ENCODE measurements around the gene VTI1A.

The VTI1A gene

DNA sequence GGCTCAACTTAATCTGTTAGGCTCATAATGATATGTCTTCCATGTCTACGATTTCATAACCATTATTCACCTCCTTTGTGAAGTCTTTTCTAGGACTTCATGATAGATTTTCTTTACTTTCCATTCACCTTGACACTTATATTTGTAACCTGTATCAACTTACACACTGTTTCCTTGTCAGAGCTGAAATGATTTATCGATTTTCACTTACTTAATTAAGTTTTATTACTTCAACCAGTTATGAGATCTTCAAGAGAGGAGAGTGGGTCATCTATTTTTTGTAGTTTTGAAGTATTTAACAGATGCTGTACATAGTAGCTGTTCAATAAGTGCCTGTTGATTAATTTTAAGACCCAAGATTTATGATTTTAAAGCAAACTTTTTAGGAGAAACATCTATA is 37.4 kb downstream of the VTI1A start:
- in situ Hi-C loops (cut with HindIII; ENCODE audit: low sequenced_read_pairs) = no loop called here
- DNase-seq (ENCODE audit: low read depth, low spot score) = no peak
- no peak overlapping the region for H3K4me3 ChIP-seq (ENCODE audit: low read depth, low read length)
- TF ChIP-seq, protein P1, sequence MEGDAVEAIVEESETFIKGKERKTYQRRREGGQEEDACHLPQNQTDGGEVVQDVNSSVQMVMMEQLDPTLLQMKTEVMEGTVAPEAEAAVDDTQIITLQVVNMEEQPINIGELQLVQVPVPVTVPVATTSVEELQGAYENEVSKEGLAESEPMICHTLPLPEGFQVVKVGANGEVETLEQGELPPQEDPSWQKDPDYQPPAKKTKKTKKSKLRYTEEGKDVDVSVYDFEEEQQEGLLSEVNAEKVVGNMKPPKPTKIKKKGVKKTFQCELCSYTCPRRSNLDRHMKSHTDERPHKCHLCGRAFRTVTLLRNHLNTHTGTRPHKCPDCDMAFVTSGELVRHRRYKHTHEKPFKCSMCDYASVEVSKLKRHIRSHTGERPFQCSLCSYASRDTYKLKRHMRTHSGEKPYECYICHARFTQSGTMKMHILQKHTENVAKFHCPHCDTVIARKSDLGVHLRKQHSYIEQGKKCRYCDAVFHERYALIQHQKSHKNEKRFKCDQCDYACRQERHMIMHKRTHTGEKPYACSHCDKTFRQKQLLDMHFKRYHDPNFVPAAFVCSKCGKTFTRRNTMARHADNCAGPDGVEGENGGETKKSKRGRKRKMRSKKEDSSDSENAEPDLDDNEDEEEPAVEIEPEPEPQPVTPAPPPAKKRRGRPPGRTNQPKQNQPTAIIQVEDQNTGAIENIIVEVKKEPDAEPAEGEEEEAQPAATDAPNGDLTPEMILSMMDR (IDR thresholded peaks at IDR 0.05; ENCODE audit: low read depth, low read length) = no peak

GRCh38 chr10:112487964-112488363 is 40.9 kb downstream of the VTI1A start:
- TF ChIP-seq, protein P1 (IDR thresholded peaks at IDR 0.05; ENCODE audit: low read depth, low read length) = no peak
- DNase-seq (ENCODE audit: low read depth, low spot score) = no peak
- H3K4me3 ChIP-seq (ENCODE audit: low read depth, low read length) = no peak overlapping the region
- in situ Hi-C loops (cut with HindIII; ENCODE audit: low sequenced_read_pairs) = no loop called here

DNA sequence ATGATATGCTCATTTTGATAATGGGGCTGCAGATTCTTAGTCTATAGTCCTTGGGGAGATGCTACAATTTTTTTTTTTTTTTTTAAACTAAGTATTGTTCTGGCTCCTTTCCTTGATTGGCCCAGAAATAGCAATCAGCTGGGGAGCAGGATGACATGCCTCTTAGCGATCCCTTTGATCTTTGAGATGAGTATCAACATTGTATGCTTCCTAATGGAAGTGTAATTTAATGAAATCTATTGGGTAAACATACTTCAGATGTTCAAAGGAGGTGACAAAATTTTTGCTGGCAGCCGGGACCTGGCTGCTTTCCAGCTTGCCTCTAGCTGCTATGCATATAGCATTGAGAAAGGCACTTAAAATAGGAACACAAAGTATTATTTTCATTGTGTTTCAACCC is 43.5 kb downstream of the VTI1A start:
- in situ Hi-C loops (cut with HindIII; ENCODE audit: low sequenced_read_pairs) = no loop called here
- TF ChIP-seq, protein P1 (IDR thresholded peaks at IDR 0.05; ENCODE audit: low read depth, low read length) = no peak

DNA sequence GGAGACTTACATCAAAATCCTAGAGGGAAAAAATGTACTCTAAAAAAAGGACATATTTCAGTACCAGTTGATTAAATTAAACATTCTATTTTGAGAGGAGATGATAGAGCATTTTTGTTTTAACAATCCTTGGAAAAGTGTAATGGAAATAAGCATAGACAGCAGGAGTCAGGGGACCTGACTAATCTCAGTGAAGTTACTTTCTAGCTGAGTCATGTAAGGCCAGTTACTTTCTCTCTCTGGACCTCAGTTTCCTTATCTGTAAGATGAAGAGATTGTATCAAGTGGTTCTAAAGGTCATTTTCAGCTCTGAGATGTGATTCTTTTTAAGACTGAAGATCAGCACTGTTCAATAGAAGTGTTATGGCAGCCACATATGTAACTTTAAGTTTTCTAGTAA is 44.1 kb downstream of the VTI1A start:
- DNase-seq (ENCODE audit: low read depth, low spot score) = peak; percentile 24
- in situ Hi-C loops (cut with HindIII; ENCODE audit: low sequenced_read_pairs) = no loop called here
- TF ChIP-seq, protein P1 (IDR thresholded peaks at IDR 0.05; ENCODE audit: low read depth, low read length) = no peak
- no peak overlapping the region for H3K4me3 ChIP-seq (ENCODE audit: low read depth, low read length)

More for the DNA sequence above, 43.5 kb downstream of the VTI1A start:
- H3K4me3 ChIP-seq (ENCODE audit: low read depth, low read length) = no peak overlapping the region
- DNase-seq (ENCODE audit: low read depth, low spot score) = peak; percentile 20

- TF ChIP-seq, protein P1 (IDR thresholded peaks at IDR 0.05; ENCODE audit: low read depth, low read length) = no peak
- H3K4me3 ChIP-seq (ENCODE audit: low read depth, low read length) = no peak overlapping the region
- in situ Hi-C loops (cut with HindIII; ENCODE audit: low sequenced_read_pairs) = no loop called here
- no peak for DNase-seq (ENCODE audit: low read depth, low spot score)
These were observed 45.7 kb downstream of the VTI1A start for GRCh38 chr10:112492736-112493135.

GRCh38 chr10:112497347-112497950 is 50.4 kb downstream of the VTI1A start:
- no peak overlapping the region for H3K4me3 ChIP-seq (ENCODE audit: low read depth, low read length)
- no peak for DNase-seq (ENCODE audit: low read depth, low spot score)
- in situ Hi-C loops (cut with HindIII; ENCODE audit: low sequenced_read_pairs) = no loop called here
- TF ChIP-seq, protein P1 (IDR thresholded peaks at IDR 0.05; ENCODE audit: low read depth, low read length) = no peak

All from astrocyte of the spinal cord (primary cell).